GM23338 (cell line): ENCODE measurements around the gene AASDH.

ENCODE experiments used
- CTCF ChIP-seq, 2 experiments: fragments of 200-600 bp in 1 of 2; sonication (generic) in 1 of 2; conservative IDR thresholded peaks; 2 replicates each; pipeline versions ENCODE4 v1.5.1 to v1.6.1; 2016 to 2017; ENCODE audit warnings: antibody characterized with exemption in 2 of 2, low read depth in 2 of 2, mild to moderate bottlenecking in 2 of 2, moderate library complexity in 1 of 2
- EZH2 ChIP-seq: fragments of 200-600 bp; sonication (generic); IDR thresholded peaks from one replicate; pipeline ENCODE4 v1.8.0; 2017; ENCODE audit warnings: antibody characterized with exemption, mild to moderate bottlenecking, low read depth; ENCODE audit not compliant: unreplicated experiment

- no peak for TF ChIP-seq EZH2
- TF ChIP-seq CTCF (conservative IDR thresholded peaks at IDR 0.05; ENCODE audit: low read depth in 2 of 2) = no peak
Observed at GRCh38 chr4:56320293-56320692, 67.0 kb downstream of the AASDH start.
